Inflammatory macrophage treated with lipopolysaccharide for 1 hour (primary cell): ENCODE results near the gene ZNF48.
"Not testable (repeated sequence)": the region's sequence is repeated elsewhere in the genome, so short reads cannot be mapped to it uniquely, and the experiment has no call there.

Experiments
- DNase-seq, 2 donors: peaks; one replicate each; pipeline ENCODE4 v3.0.0-alpha.2; 2020 to 2022

Gene ZNF48

GRCh38 chr16:30378236-30379157 is 16.7 kb upstream of the ZNF48 start:
- peak; percentile 96 to 98 for DNase-seq

GRCh38 chr16:30379158-30379783 is 15.9 kb upstream of the ZNF48 start:
- DNase-seq: no peak

GRCh38 chr16:30380072-30380802 is 15.0 kb upstream of the ZNF48 start:
- DNase-seq: no peak

GRCh38 chr16:30380803-30381208 is 14.4 kb upstream of the ZNF48 start:
- no peak for DNase-seq

DNA sequence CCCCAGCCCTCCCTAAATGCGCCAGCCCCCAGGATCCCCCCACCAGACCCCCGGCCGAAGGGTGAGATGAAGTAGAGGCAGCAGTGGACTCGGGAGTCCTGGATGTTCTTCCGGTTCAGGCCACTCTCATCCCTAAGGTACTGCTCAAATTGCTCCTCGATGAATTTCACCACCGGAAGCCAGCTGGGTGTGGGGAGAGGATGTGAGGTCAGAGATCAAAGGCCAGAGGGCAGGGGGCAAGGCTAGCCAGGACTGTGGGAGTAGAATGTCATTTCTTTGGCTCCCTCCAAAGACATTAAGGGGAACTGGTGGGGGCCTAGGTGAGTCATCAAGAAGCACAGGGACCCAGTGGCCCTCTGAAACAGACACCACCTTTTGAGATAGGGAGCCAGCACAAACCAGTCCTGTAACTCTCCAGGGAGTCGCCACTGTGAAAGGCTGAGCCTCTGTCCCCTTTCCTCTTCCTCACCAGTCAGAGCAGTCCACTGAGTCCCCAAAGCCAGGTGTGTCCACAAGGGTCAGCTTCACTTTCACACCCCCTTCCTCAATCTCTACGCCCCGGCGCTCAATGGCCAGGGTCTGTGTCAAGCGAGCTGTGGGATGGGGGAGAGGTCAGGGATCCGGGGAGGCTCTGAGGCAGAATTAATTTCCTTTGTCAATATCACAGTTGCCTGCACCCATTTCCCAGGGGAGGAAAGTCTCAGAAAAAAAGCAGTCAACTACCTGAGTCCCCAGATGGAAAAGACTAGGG is 13.8 kb upstream of the ZNF48 start:
- DNase-seq: no peak

DNA sequence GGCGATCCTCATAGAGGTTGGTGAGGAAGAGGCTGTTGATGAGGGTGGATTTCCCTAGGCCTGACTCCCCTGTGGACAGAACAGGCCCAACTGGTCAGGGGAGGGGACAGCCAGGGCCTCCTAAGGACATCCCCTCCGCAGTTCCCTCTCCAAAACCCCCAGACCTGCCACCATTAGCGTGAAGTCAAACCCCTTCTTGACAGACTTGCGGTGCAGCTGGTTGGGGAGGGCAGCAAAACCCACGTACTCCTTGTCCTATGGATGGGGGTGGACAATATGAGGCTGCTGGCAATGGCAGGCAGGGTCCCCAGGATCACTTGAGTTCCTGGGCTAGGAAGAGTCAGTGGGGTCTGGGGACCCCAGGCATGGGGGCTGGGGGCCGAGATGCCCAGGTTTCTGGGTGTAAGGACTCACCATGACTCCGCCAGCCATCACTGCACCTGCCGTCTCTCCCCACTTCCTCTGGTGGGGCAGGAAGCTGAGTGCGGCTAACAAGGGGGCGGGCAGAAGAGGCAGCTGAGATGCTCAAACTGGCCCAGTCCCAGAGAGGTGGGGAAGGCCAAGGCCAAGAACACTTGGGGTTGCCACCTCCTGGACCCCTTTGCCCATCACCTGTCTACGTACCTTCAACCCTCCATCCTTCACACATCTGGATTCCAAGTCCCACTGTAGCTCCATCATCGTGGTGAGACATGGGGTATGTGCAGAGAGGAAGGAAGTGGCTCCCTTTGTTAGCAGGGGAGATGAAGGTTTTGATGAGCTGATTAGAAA is 12.9 kb upstream of the ZNF48 start, which contains the start of gene SEPTIN1:
TSS of gene SEPTIN1 (minus strand) at position 451 of the 771 bp plus-strand sequence. CDS start at position 432, 19 bp downstream.
- no peak for DNase-seq

- DNase-seq: no peak
Measured at GRCh38 chr16:30383521-30383920, 11.7 kb upstream of the ZNF48 start.

DNA sequence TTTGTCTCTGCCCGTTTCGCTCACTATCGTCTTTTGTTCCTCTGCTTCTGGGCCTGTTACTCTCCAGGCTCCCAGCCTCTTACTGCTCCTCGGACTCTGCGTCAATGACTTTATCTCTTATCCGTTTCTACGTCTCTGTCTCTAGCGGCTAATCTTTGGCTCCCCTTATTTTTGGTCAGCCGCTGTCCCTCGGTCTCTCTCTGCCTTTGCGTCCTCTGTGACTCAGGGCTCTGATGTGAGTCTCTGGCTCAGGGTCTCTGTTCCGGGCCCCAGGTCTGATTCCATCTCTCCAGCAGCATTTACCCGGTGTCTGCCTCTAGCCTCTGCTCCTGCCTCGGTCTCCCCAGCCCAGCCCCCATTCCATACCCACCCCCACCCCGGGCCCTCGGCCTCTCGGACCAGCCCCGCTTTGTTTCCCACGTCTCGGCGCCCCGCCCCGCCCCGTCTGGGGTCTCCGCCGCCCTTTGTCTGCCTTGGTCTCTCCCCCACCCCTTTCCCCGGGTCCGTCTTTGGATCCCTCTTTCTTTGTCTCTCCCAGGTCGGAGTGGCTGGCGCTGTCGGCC is 547 bp upstream of the ZNF48 start:
- no peak for DNase-seq

- no peak for DNase-seq
Measured at GRCh38 chr16:30395992-30396585, 869 bp downstream of the ZNF48 start.

- not testable (repeated sequence) for DNase-seq
Measured at GRCh38 chr16:30396627-30397026, 1.4 kb downstream of the ZNF48 start.

DNA sequence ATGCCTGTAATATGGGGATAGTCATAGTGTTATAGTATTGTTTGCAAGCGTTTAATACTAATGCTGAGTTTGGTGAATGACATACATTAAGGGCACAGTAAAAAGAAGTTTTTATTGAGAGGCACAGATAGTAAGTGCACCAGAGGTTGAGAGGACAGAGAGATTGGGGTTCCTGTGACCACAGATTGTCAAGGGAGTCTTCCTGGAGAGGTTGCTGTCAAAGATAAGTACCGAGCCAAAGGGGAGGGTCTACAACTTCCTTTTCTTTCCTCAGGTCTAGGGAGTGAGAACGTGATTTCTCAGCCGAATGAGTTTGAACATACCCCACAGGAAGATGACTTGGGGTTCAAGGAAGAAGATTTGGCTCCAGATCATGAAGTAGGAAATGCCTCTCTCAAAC is 1.8 kb downstream of the ZNF48 start:
- no peak for DNase-seq

DNA sequence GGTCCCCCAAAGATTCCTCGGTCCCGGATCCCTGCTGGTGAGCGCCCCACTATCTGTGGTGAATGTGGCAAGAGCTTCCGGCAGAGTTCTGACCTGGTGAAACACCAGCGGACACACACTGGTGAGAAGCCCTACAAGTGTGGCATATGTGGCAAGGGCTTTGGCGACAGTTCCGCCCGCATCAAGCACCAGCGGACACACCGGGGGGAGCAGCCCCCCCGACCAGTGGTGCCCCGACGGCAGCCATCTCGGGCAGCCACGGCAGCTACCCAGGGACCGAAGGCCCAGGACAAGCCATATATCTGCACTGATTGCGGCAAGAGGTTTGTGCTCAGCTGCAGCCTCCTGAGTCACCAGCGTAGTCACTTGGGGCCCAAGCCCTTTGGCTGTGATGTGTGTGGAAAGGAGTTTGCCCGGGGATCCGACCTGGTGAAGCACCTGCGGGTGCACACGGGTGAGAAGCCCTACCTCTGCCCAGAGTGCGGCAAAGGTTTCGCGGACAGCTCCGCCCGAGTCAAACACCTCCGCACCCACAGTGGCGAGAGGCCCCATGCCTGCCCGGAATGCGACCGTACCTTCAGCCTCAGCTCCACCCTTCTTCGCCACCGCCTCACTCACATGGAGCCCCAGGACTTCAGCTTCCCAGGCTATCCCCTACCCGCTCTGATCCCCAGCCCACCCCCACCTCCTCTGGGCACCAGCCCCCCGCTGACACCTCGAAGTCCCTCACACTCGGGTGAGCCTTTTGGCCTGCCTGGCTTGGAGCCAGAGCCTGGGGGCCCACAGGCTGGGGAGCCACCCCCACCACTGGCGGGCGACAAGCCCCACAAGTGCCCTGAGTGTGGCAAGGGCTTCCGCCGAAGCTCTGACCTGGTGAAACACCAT is 2.8 kb downstream of the ZNF48 start:
- no peak for DNase-seq

- no peak for DNase-seq
Measured at GRCh38 chr16:30398661-30399434, 3.6 kb downstream of the ZNF48 start.

DNA sequence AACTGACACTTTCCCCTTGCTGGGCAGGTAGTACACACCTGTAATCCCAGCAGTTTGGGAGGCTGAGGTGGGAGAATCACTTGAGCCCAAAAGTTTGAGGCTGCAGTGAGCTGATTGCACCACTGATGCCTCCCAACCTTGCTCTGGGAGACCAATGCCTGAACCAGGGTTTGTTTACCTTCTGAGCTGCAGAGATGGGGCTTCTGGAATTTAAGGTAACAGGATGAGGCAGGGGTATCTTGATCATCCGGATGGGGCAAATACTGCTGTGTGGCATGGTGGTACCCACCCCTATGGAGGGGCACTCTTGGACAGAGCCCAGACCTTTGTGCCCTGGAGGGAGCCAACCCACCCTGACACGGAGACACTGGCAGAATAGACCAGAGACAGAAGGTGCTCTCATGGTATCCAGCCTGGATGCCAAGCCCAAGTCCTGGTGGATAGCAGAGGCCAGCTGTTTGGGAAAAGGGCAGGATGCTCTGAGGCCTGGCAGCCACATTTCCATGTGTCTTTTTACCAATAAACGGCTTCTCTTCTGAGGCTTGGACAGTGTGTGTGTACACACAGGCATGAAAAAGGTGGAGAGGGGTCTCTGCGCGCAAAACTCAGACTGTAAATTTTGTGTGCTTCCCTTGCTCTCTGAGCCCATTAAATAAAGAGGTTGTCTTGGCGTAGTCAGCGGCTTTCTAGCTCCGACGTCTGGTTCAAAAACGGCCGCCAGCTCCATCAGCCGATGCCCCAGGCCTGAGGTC is 4.4 kb downstream of the ZNF48 start:
- no peak for DNase-seq

- DNase-seq: no peak
Measured at GRCh38 chr16:30401768-30402425, 6.7 kb downstream of the ZNF48 start.

DNA sequence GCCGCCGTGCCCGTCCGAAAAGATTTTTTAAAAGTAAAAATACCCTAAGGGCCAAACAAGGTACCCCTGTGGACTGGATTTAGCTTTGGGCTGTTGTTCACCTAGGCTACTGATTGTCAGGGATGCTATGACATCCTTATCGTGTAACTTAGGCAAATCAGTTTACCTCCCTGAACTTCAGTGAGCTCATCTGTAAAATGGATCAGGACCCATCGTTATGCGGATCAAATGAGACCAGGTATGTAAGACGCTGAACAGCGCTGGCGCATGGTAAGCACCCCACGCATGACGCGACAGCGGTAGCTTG is 11.5 kb downstream of the ZNF48 start:
- no peak for DNase-seq

- peak; percentile 75 to 90 for DNase-seq
Measured at GRCh38 chr16:30407102-30407803, 12.0 kb downstream of the ZNF48 start, which contains the start of gene ZNF771. Gene ZNF771 (plus strand): TSS chr16:30407606. CDS start chr16:30408054, 448 bp downstream.
